Lower leg skin (tissue), 4 donors: ENCODE results near the gene POMT2. TPM values are rescaled to one million over a fixed set of nuclear protein-coding genes. Genes with fewer than 3 reads are reported as not detected.

Experiments used
- DNase-seq, 2 donors: peaks; one replicate each; pipeline ENCODE4 v3.0.0-alpha.2; 2019; ENCODE audit warnings: low spot score in 2 of 2
- H3K4me3 ChIP-seq: fragments of 200-600 bp; sonication (generic); 2 replicates; pipeline ENCODE4 v1.5.1; 2017; ENCODE audit warnings: mild to moderate bottlenecking, low read depth; ENCODE audit not compliant: poor library complexity, severe bottlenecking
- CTCF ChIP-seq, 3 donors: fragments of 450-650 bp; IDR thresholded peaks; one replicate each; pipeline ENCODE4 v1.5.1; 2016; ENCODE audit warnings: antibody characterized with exemption in 3 of 3, mild to moderate bottlenecking in 3 of 3, moderate library complexity in 2 of 3
- POLR2A ChIP-seq, 2 donors: fragments of 450-650 bp; IDR thresholded peaks; one replicate each; pipeline ENCODE4 v1.6.1; 2016 to 2017; ENCODE audit warnings: antibody characterized with exemption in 2 of 2, mild to moderate bottlenecking in 1 of 2, moderate library complexity in 1 of 2
- WGBS, 2 donors: methylation state at CpG; one replicate each; pipeline ENCODE4 v1.1.5; 2018; 5-methylcytosine and 5-hydroxymethylcytosine counted together
- intact Hi-C: fragments of 100-400 bp; cut with DNase I; formaldehyde crosslinking; loops from one replicate; pipeline ENCODE4 v1.15.0; 2023; ENCODE audit warnings: low total_unique reads
- total RNA-seq, 4 donors: library from RNA; depleted of rRNA; stranded (reverse); fragments of >200 nt; gene quantifications; one replicate each; pipeline ENCODE4 v1.1.0, GENCODE V29; 2016

Gene POMT2
- total RNA-seq, 4 donors from 2014 or later, result 9.1 to 23.0 (median 15.9) TPM

GRCh38 chr14:77275601-77276017 lies 45.1 kb downstream of the POMT2 start:
- 57 to 62% methylated on average over 8 of the region's 8 CpGs for WGBS, 2 donors
- no peak overlapping the region for H3K4me3 ChIP-seq
- intact Hi-C loops, result no loop called here
- DNase-seq, result no peak
- TF ChIP-seq CTCF (IDR thresholded peaks at IDR 0.05) (no peak), POLR2A (IDR thresholded peaks at IDR 0.05) (no peak)

GRCh38 chr14:77275041-77275580 lies 45.6 kb downstream of the POMT2 start:
- no peak for TF ChIP-seq CTCF (IDR thresholded peaks at IDR 0.05)
- no peak for TF ChIP-seq POLR2A (IDR thresholded peaks at IDR 0.05)
- no peak for DNase-seq
- intact Hi-C loops, result no loop called here
- 58 to 73% methylated on average over 5 of the region's 5 CpGs for WGBS, 2 donors
- no peak overlapping the region for H3K4me3 ChIP-seq

GRCh38 chr14:77273796-77274195 lies 46.9 kb downstream of the POMT2 start:
- DNase-seq, result no peak
- intact Hi-C loops, result no loop called here
- no peak for TF ChIP-seq CTCF (IDR thresholded peaks at IDR 0.05)
- TF ChIP-seq POLR2A (IDR thresholded peaks at IDR 0.05), result no peak
- no peak overlapping the region for H3K4me3 ChIP-seq
- 87 to 89% methylated on average over 4 of the region's 4 CpGs for WGBS, 2 donors

- no peak overlapping the region for H3K4me3 ChIP-seq
- DNase-seq, result no peak
- TF ChIP-seq CTCF (IDR thresholded peaks at IDR 0.05), result no peak
- no peak for TF ChIP-seq POLR2A (IDR thresholded peaks at IDR 0.05)
- intact Hi-C loops, result no loop called here
- 89 to 91% methylated on average over 4 of the region's 4 CpGs for WGBS, 2 donors
Observed at GRCh38 chr14:77272261-77272660, 48.4 kb downstream of the POMT2 start.

- 19 to 26% methylated on average over 17 to 20 of the region's 38 CpGs for WGBS, 2 donors
- TF ChIP-seq CTCF (IDR thresholded peaks at IDR 0.05) (no peak), POLR2A (IDR thresholded peaks at IDR 0.05) (no peak)
- no peak within 1 kb of the TSS for H3K4me3 ChIP-seq
- DNase-seq, result no peak
- intact Hi-C loops, result no loop called here
Observed at GRCh38 chr14:77271113-77271710, 49.5 kb downstream of the POMT2 start, which contains the start of gene NGB. TSS of gene NGB (minus strand) at chr14:77271206. CDS start at chr14:77270937, 269 bp downstream.
